Suppressor macrophage treated with lipopolysaccharide for 1 hour (primary cell): Measurements from ENCODE around the gene SDHAF4.
A peak's percentile ranks its signal among the peaks of the same experiment; 100 is the strongest.
"Not testable (repeated sequence)": the region's sequence is repeated elsewhere in the genome, so short reads cannot be mapped to it uniquely, and the experiment has no call there.

Source experiments
- DNase-seq, 3 donors: peaks; one replicate each; pipeline ENCODE4 v3.0.0-alpha.2; 2020 to 2022

The SDHAF4 gene

DNA sequence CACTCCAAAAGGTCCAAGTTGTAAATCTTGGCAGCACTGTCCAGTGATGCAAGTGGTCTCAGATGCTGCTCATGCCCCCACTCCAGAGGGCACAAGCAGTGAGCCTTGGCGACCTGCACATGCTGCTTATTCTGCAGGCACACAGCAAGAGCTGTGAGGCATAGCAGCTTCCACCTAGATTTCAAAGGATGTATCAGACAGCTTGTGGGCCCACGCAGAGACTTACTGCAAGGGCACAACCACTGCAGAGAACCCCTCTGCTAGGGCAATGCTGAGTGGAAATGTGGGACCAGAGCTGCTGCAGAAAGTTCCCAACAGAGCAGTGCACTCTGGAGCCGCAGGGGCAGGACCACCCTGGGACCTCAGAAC, 26.4 kb downstream of the SDHAF4 start:
- DNase-seq: no peak

- no peak for DNase-seq
These were observed 32.5 kb downstream of the SDHAF4 start for GRCh38 chr6:70599187-70599586.

GRCh38 chr6:70601014-70601413, 34.3 kb downstream of the SDHAF4 start:
- no peak for DNase-seq

GRCh38 chr6:70604254-70604653, 37.5 kb downstream of the SDHAF4 start:
- DNase-seq: no peak

DNA sequence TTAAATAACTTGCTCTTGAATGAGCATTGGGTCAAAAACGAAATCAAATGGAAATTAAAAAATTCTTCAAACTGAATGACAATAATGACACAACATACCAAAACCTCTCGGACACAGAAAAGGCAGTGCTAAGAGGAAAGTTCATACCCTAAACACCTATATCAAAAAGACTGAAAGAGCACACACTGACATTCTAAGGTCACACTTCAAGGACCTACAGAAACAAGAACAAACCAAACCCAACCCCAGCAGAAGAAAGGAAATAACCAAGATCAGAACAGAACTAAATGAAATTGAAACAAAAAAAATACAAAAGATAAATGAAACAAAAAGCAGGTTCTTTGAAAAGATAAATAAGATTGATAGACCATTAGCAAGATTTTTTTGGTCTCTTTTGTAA, 40.6 kb downstream of the SDHAF4 start:
- DNase-seq: not testable (repeated sequence)

DNA sequence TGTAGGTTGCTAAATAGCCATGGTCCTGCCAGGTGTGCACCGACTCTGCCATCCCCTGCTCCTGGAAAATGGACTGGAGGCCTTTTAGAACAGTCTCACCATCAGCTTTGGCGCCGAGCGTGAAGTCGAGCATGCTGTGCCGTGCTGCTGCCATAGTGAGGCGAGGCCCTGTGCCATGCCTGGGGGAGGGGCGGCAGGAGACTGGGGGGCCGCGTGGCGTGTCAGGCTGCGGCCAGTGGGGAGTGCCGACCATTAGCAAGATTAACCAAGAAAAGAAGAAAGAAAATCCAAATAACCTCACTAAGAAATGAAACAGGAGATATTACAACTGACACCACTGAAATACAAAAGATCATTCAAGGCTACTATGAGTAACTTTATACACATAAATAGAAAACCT, 42.5 kb downstream of the SDHAF4 start:
- not testable (repeated sequence) for DNase-seq

GRCh38 chr6:70616728-70617260, 50.1 kb downstream of the SDHAF4 start:
- DNase-seq: no peak

GRCh38 chr6:70620746-70621145, 54.0 kb downstream of the SDHAF4 start:
- DNase-seq: no peak

- no peak for DNase-seq
These were observed 55.7 kb downstream of the SDHAF4 start for GRCh38 chr6:70622461-70622860.

DNA sequence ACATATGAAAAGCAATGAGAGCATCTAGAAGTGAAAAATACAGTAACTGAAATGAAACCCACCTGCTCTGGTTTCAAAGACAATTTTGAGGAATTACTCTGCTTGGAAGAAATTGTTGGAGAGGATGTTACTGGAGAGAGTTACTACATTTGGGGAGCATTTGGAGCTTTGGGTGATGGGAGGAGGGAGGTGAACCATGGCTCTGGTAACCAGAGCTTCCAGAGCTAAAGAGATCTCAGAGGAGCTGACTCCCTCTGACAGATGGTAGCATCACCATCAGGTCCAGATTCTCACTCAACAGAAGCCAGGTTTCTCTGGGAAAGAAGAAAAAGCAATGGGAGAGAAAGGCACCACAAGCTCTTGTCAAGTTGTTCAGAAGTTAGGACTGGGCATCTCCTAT, 58.7 kb downstream of the SDHAF4 start:
- no peak for DNase-seq

GRCh38 chr6:70627500-70628254, 60.9 kb downstream of the SDHAF4 start:
- DNase-seq: no peak

- peak in 1 of 3 donors; percentile 2 for DNase-seq
These were observed 63.2 kb downstream of the SDHAF4 start for GRCh38 chr6:70629929-70630328.

DNA sequence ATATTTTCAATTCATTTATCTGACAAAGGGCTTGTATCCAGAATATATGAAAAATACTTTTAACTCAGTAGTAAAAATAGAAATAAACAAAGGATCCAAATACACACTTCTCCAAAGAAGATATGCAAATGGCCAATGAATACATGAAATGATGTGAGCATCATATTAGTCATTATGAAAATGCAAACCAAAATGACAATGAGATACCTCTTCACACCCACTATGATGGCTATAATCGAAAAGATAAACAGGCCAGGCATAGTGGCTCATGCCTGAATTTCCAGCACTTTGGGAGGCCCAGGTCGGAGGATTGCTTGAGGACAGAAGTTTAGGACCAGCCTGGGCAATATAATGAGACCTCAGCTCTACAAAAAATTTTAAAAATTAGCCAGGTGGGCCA, 67.1 kb downstream of the SDHAF4 start:
- no peak for DNase-seq

DNA sequence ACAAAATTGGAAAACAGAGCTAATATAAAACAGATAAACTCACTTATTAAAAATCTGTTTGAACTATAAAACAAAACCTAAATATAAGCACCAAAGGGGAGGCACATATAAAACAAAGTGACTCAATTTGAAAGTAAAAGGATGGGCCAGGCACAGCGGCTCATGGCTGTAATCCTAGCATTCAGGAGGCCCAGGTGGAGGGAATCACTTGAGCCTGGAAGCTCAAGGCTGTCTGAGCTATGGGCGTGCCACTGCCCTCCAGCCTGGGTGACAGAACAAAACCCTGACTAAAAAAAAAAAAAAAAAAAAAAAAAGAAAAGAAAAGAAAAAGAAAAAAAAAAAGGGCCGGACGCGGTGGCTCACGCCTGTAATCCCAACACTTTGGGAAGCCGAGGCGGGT, 69.9 kb downstream of the SDHAF4 start:
- no peak for DNase-seq

DNA sequence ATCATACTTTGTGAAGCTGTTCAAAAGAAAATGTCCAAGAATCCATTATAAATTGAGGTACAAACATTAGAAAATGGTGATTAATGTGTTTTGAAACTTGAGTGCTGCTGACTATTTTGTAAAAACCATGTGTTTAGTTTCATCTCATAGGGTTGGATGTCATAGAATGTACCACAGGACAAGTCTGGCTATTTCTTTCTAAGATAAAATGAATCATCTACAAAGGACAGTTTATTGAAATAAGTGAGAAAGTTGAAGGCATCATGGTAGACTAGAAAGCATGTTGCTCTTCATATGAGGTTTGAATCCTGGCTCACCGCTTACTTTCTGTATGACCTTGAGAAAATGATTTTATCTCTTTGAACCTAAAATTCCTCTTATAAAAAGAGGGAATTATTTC, 71.7 kb downstream of the SDHAF4 start:
- DNase-seq: no peak
